HepG2 (cell line): ENCODE data around the gene ALPK3. TPM values are rescaled to one million over a fixed set of nuclear protein-coding genes. Genes with fewer than 3 reads are reported as not detected.

Experiments
- ATAC-seq: fragments of 200-7000 bp; cut with Tn5 transposase; 3 replicates; pipeline ENCODE4 v1.9.1; 2020; ENCODE audit warnings: mild to moderate bottlenecking, moderate library complexity
- BruUV-seq: library from RNA; stranded (reverse); fragments of 400-500 nt; replicated peaks from 2 replicates; lab custom pipeline; 2021; lab: Mats Ljungman, UMichigan
- CTCF ChIA-PET: fragments of 300-600 bp; formaldehyde crosslinking; extraction: SDS; loops from one replicate; lab custom pipeline; 2021; ENCODE audit warnings: low total read pairs, inconsistent platforms, low intra/inter-chr PET ratio; lab: Yijun Ruan, JAX
- POLR2A ChIA-PET: fragments of 350-600 bp; sonication (Branson Sonifier 250); formaldehyde crosslinking; loops from one replicate; lab custom pipeline; 2020; ENCODE audit warnings: antibody characterized with exemption, inconsistent platforms; lab: Yijun Ruan, JAX
- DNase-seq: peaks from one replicate; pipeline ENCODE4 v3.0.0-alpha.2; 2015; ENCODE audit warnings: low spot score
- FAIRE-seq: peaks from 3 replicates; lab custom pipeline; 2011; peaks lifted over from hg19 to GRCh38; lab: Jason Lieb, UNC
- H2AFZ ChIP-seq: one replicate; pipeline ENCODE4 v1.6.1; 2011; ENCODE audit warnings: low read length, inconsistent platforms
- H3K27ac ChIP-seq: fragments of 300-600 bp; 3 replicates; pipeline ENCODE4 v1.8.0; 2011; ENCODE audit warnings: mixed run types, mild to moderate bottlenecking, mixed read lengths, low read length, inconsistent platforms; ENCODE audit not compliant: insufficient read depth; ENCODE audit errors: extremely low read length
- H3K27me3 ChIP-seq, 2 experiments: fragments of 200-600 bp in 1 of 2; 2 replicates in 1 of 2; 3 replicates in 1 of 2; pipeline versions ENCODE4 v1.6.0 to v1.8.0; 2011; ENCODE audit warnings: low read length in 2 of 2, mild to moderate bottlenecking in 2 of 2, moderate library complexity in 2 of 2, inconsistent platforms in 1 of 2; ENCODE audit not compliant: insufficient read depth in 2 of 2, control insufficient read depth in 1 of 2
- H3K36me3 ChIP-seq, 2 experiments: fragments of 200-600 bp in 1 of 2; replicated peaks in 1 of 2; 2 replicates in 1 of 2; 3 replicates in 1 of 2; pipeline versions ENCODE4 v1.5.1 to v1.8.0; 2011; ENCODE audit warnings: low read length in 2 of 2, inconsistent platforms in 1 of 2; ENCODE audit not compliant: insufficient read depth in 2 of 2, control insufficient read depth in 1 of 2
- H3K4me1 ChIP-seq: 2 replicates; pipeline ENCODE4 v1.5.1; 2012; ENCODE audit warnings: low read length, inconsistent platforms; ENCODE audit not compliant: insufficient read depth
- H3K4me2 ChIP-seq: 2 replicates; pipeline ENCODE4 v1.6.0; 2011; ENCODE audit warnings: low read depth, low read length, inconsistent platforms
- H3K4me3 ChIP-seq, 3 experiments: fragments of 200-600 bp in 1 of 3; sonication (generic), shearing (Covaris generic) in 1 of 3; replicated peaks in 1 of 3; 2 replicates each; pipeline ENCODE4 v1.5.1; 2011 to 2016; ENCODE audit warnings: low read length in 3 of 3, inconsistent platforms in 2 of 3, low read depth in 2 of 3, mild to moderate bottlenecking in 2 of 3, control low read depth in 1 of 3, mixed read lengths in 1 of 3; ENCODE audit not compliant: insufficient read depth in 1 of 3
- H3K79me2 ChIP-seq: one replicate; pipeline ENCODE4 v1.6.1; 2011; ENCODE audit warnings: low read length, inconsistent platforms; ENCODE audit not compliant: insufficient read depth
- H3K9ac ChIP-seq: 2 replicates; pipeline ENCODE4 v1.6.0; 2011; ENCODE audit warnings: mild to moderate bottlenecking, low read depth, low read length, inconsistent platforms; ENCODE audit not compliant: insufficient read depth
- H3K9me3 ChIP-seq: 2 replicates; pipeline ENCODE4 v1.5.1; 2012; ENCODE audit warnings: mild to moderate bottlenecking, low read length
- H4K20me1 ChIP-seq: 2 replicates; pipeline ENCODE4 v1.6.0; 2011; ENCODE audit warnings: inconsistent platforms, mild to moderate bottlenecking, low read length, moderate library complexity; ENCODE audit not compliant: insufficient read depth
- ETV5 ChIP-seq: IDR thresholded peaks from 2 replicates; pipeline ENCODE4 v1.6.1; 2018; ENCODE audit warnings: missing biosample characterization, missing genetic modification reagents, inconsistent platforms, borderline replicate concordance
- GATAD1 ChIP-seq: IDR thresholded peaks from 2 replicates; pipeline ENCODE4 v1.6.1; 2016; ENCODE audit warnings: missing genetic modification reagents, missing compliant biosample characterization
- ISX ChIP-seq: sonication (generic); formaldehyde crosslinking; conservative IDR thresholded peaks from 2 replicates; pipeline ENCODE4 v1.5.0; 2020; ENCODE audit warnings: missing genetic modification reagents
- POGZ ChIP-seq: sonication (generic); formaldehyde crosslinking; IDR thresholded peaks from 2 replicates; pipeline ENCODE4 v1.4.0; 2020; ENCODE audit warnings: mild to moderate bottlenecking, missing genetic modification reagents
- ZBTB3 ChIP-seq: sonication (generic); formaldehyde crosslinking; IDR thresholded peaks from 2 replicates; pipeline ENCODE4 v1.4.0; 2020; ENCODE audit warnings: low read depth, mild to moderate bottlenecking, moderate library complexity, missing genetic modification reagents, borderline replicate concordance
- ZBTB7B ChIP-seq: sonication (generic); formaldehyde crosslinking; IDR thresholded peaks from 2 replicates; pipeline ENCODE4 v1.4.0; 2020; ENCODE audit warnings: missing genetic modification reagents
- ZMYM2 ChIP-seq: sonication (generic); formaldehyde crosslinking; IDR thresholded peaks from 2 replicates; pipeline ENCODE4 v1.8.0; 2022; ENCODE audit warnings: mild to moderate bottlenecking, missing genetic modification reagents
- ZNF292 ChIP-seq: sonication (generic); formaldehyde crosslinking; IDR thresholded peaks from 2 replicates; pipeline ENCODE4 v1.8.1; 2022; ENCODE audit warnings: mild to moderate bottlenecking, low read depth, missing genetic modification reagents, borderline replicate concordance
- ZNF451 ChIP-seq: sonication (generic); formaldehyde crosslinking; IDR thresholded peaks from 2 replicates; pipeline ENCODE4 v1.5.0; 2020; ENCODE audit warnings: mild to moderate bottlenecking, missing genetic modification reagents
- ZNF660 ChIP-seq: sonication (generic); formaldehyde crosslinking; IDR thresholded peaks from 2 replicates; pipeline ENCODE4 v1.5.1; 2020; ENCODE audit warnings: mild to moderate bottlenecking, low read depth, missing genetic modification reagents, borderline replicate concordance
- WGBS: methylation state at CpG from one replicate; pipeline ENCODE4 v1.1.6; 2017; ENCODE audit warnings: low lambda C conversion rate; 5-methylcytosine and 5-hydroxymethylcytosine counted together
- in situ Hi-C: cut with HindIII; loops from 2 replicates; pipeline ENCODE4 v1.10.0; 2017; ENCODE audit warnings: low pct_unique_long_range_greater_than_20kb; ENCODE audit not compliant: extremely low pct_ligation_motif_present
- intact Hi-C: fragments of 100-400 bp; cut with micrococcal nuclease; formaldehyde crosslinking; loops from one replicate; pipeline ENCODE4 v1.10.0; 2022; ENCODE audit not compliant: unreplicated experiment
- polyA plus RNA-seq, 8 experiments: library from polyadenylated mRNA; depleted of rRNA in 3 of 8; stranded (reverse) in 7 of 8; unstranded in 1 of 8; fragments of >200 nt; fragmentation: Illumina TruSeq in 4 of 8; extraction: Trizol in 4 of 8; gene quantifications; 2 replicates each; pipeline versions ENCODE4 v1.2.1 to v1.2.3, GENCODE V29; 2011 to 2016; ENCODE audit warnings: low read depth in 4 of 8, missing spikeins in 1 of 8, mixed read lengths in 1 of 8; ENCODE audit not compliant: insufficient read depth in 1 of 8
- total RNA-seq, 5 experiments: library from RNA; depleted of rRNA; stranded (reverse); fragments of >200 nt; fragmentation: Illumina TruSeq; extraction: Trizol; gene quantifications; 2 replicates each; pipeline ENCODE4 v1.2.3, GENCODE V29; 2016; ENCODE audit warnings: low read depth in 1 of 5
- TF ChIP-seq, protein P1 (sequence below): sonication (generic); formaldehyde crosslinking; IDR thresholded peaks from 2 replicates; pipeline ENCODE4 v1.4.0; 2020; ENCODE audit warnings: missing genetic modification reagents, mild to moderate bottlenecking, borderline replicate concordance
- TF ChIP-seq, protein P2 (sequence below): sonication (generic); formaldehyde crosslinking; conservative IDR thresholded peaks from 2 replicates; pipeline ENCODE4 v1.8.0; 2022; ENCODE audit warnings: mild to moderate bottlenecking, moderate library complexity, missing genetic modification reagents
- TF ChIP-seq, protein P3 (sequence below): sonication (generic); formaldehyde crosslinking; IDR thresholded peaks from 2 replicates; pipeline ENCODE4 v1.5.0; 2020; ENCODE audit warnings: missing genetic modification reagents
- TF ChIP-seq, protein P4 (sequence below): sonication (generic); formaldehyde crosslinking; IDR thresholded peaks from 2 replicates; pipeline ENCODE4 v1.5.0; 2020; ENCODE audit warnings: mild to moderate bottlenecking, missing genetic modification reagents, moderate library complexity
- TF ChIP-seq, protein P5 (sequence below): fragments of 450-650 bp; IDR thresholded peaks from 2 replicates; pipeline ENCODE4 v1.6.1; 2017; ENCODE audit warnings: mild to moderate bottlenecking

Gene ALPK3
- total and polyA plus RNA-seq, 2 of the 13 experiments (the other 11 are each of a cell fraction or from before 2014, with no cell fraction given), result 0.04 to 0.42 TPM

DNA sequence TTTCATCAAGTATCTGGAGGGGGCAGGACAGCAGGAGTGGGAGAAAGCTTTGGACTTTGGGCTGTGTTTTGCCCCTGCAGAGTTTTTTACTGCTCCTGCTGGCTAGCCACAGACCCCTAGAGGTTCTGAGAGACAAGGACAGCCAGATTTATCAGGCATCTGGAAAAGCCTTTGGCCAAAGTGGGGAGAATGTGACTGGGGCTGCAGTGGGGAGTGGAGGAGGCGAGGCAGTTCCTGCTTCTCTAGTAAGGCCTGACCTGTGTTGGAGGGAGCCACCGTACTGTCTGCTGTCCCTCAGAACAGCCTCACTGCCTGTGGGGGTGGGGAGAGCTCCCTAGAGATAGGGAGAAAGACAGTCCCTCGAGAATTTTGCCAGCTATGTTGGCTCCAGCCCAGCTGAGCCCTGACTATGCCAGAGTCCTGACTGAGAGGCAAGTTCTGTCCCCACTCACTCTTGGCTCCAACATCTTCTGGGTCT lies 2.2 kb downstream of the ALPK3 start:
- H3K4me3 ChIP-seq, result peak overlapping the region in 2 of 3 experiments; percentile 12 to 45; a peak in 3 of 6 replicates
- no peaks in the 10 kb centered on the region for H3K27me3 ChIP-seq
- H3K79me2 ChIP-seq, result no peaks in the 10 kb centered on the region
- H2AFZ ChIP-seq, result no peak overlapping the region
- peak; percentile 70 for ATAC-seq
- no TSS peak for BruUV-seq
- H3K36me3 ChIP-seq, result no peaks in the 10 kb centered on the region
- intact Hi-C loops, result loop anchor here (2.0 to 10.0 kb wide), 3 partner anchors 65 to 231 kb away; partner anchors contain the start of genes NMB and WDR73
- H4K20me1 ChIP-seq, result no peaks in the 10 kb centered on the region
- peak overlapping the region; percentile 11; the same call in 1 of the 2 replicates for H3K9ac ChIP-seq
- no peaks in the 10 kb centered on the region for H3K9me3 ChIP-seq
- DNase-seq, result peak; percentile 49
- CTCF ChIA-PET, result no interaction called here
- peak overlapping the region; percentile 28 for H3K27ac ChIP-seq
- WGBS, result 19% methylated on average over 2 of the region's 3 CpGs
- peaks cover 61% of the 10 kb centered on the region for H3K4me1 ChIP-seq
- POLR2A ChIA-PET, result interaction anchor here (1.0 to 2.0 kb wide), 6 partner anchors 9 to 219 kb away, joined by 3 to 6 read pairs (median 5); partner anchors contain the start of gene SEC11A
- peak overlapping the region; percentile 78 for H3K4me2 ChIP-seq
- in situ Hi-C loops, result no loop called here
- peak; percentile 72 for FAIRE-seq
- TF ChIP-seq POGZ (CRISPR knock-in tag), result no peak
- no peak for TF ChIP-seq ZMYM2
- no peak for TF ChIP-seq ZBTB7B
- no peak for TF ChIP-seq ZBTB3 (CRISPR knock-in tag)
- TF ChIP-seq, protein P1, sequence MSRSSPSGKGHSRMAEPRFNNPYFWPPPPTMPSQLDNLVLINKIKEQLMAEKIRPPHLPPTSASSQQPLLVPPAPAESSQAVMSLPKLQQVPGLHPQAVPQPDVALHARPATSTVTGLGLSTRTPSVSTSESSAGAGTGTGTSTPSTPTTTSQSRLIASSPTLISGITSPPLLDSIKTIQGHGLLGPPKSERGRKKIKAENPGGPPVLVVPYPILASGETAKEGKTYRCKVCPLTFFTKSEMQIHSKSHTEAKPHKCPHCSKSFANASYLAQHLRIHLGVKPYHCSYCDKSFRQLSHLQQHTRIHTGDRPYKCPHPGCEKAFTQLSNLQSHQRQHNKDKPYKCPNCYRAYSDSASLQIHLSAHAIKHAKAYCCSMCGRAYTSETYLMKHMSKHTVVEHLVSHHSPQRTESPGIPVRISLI (CRISPR knock-in tag), result peak; percentile 30; the same call in 1 of the 2 replicates
- TF ChIP-seq, protein P2, sequence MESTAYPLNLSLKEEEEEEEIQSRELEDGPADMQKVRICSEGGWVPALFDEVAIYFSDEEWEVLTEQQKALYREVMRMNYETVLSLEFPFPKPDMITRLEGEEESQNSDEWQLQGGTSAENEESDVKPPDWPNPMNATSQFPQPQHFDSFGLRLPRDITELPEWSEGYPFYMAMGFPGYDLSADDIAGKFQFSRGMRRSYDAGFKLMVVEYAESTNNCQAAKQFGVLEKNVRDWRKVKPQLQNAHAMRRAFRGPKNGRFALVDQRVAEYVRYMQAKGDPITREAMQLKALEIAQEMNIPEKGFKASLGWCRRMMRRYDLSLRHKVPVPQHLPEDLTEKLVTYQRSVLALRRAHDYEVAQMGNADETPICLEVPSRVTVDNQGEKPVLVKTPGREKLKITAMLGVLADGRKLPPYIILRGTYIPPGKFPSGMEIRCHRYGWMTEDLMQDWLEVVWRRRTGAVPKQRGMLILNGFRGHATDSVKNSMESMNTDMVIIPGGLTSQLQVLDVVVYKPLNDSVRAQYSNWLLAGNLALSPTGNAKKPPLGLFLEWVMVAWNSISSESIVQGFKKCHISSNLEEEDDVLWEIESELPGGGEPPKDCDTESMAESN, result 0 out of 2 replicates have a peak, but pooled peaks have one; percentile 32
- TF ChIP-seq ZNF660 (CRISPR knock-in tag), result no peak
- TF ChIP-seq, protein P3, sequence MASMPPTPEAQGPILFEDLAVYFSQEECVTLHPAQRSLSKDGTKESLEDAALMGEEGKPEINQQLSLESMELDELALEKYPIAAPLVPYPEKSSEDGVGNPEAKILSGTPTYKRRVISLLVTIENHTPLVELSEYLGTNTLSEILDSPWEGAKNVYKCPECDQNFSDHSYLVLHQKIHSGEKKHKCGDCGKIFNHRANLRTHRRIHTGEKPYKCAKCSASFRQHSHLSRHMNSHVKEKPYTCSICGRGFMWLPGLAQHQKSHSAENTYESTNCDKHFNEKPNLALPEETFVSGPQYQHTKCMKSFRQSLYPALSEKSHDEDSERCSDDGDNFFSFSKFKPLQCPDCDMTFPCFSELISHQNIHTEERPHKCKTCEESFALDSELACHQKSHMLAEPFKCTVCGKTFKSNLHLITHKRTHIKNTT (CRISPR knock-in tag), result no peak
- 0 out of 2 replicates have a peak, but pooled peaks have one; percentile 33 for TF ChIP-seq ZNF451 (CRISPR knock-in tag)
- peak; percentile 8; the same call in 1 of the 2 replicates for TF ChIP-seq GATAD1 (CRISPR knock-in tag)
- TF ChIP-seq, protein P4, sequence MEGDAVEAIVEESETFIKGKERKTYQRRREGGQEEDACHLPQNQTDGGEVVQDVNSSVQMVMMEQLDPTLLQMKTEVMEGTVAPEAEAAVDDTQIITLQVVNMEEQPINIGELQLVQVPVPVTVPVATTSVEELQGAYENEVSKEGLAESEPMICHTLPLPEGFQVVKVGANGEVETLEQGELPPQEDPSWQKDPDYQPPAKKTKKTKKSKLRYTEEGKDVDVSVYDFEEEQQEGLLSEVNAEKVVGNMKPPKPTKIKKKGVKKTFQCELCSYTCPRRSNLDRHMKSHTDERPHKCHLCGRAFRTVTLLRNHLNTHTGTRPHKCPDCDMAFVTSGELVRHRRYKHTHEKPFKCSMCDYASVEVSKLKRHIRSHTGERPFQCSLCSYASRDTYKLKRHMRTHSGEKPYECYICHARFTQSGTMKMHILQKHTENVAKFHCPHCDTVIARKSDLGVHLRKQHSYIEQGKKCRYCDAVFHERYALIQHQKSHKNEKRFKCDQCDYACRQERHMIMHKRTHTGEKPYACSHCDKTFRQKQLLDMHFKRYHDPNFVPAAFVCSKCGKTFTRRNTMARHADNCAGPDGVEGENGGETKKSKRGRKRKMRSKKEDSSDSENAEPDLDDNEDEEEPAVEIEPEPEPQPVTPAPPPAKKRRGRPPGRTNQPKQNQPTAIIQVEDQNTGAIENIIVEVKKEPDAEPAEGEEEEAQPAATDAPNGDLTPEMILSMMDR (CRISPR knock-in tag), result peak; percentile 36
- no peak for TF ChIP-seq ZNF292 (CRISPR knock-in tag)
- no peak for TF ChIP-seq ISX
- TF ChIP-seq ETV5 (CRISPR knock-in tag), result no peak
- TF ChIP-seq, protein P5, sequence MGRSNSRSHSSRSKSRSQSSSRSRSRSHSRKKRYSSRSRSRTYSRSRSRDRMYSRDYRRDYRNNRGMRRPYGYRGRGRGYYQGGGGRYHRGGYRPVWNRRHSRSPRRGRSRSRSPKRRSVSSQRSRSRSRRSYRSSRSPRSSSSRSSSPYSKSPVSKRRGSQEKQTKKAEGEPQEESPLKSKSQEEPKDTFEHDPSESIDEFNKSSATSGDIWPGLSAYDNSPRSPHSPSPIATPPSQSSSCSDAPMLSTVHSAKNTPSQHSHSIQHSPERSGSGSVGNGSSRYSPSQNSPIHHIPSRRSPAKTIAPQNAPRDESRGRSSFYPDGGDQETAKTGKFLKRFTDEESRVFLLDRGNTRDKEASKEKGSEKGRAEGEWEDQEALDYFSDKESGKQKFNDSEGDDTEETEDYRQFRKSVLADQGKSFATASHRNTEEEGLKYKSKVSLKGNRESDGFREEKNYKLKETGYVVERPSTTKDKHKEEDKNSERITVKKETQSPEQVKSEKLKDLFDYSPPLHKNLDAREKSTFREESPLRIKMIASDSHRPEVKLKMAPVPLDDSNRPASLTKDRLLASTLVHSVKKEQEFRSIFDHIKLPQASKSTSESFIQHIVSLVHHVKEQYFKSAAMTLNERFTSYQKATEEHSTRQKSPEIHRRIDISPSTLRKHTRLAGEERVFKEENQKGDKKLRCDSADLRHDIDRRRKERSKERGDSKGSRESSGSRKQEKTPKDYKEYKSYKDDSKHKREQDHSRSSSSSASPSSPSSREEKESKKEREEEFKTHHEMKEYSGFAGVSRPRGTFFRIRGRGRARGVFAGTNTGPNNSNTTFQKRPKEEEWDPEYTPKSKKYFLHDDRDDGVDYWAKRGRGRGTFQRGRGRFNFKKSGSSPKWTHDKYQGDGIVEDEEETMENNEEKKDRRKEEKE, result no peak
